ENCODE results near the gene KRTAP3-2.
A peak's percentile ranks its signal among the peaks of the same experiment; 100 is the strongest.

Gene KRTAP3-2

DNA sequence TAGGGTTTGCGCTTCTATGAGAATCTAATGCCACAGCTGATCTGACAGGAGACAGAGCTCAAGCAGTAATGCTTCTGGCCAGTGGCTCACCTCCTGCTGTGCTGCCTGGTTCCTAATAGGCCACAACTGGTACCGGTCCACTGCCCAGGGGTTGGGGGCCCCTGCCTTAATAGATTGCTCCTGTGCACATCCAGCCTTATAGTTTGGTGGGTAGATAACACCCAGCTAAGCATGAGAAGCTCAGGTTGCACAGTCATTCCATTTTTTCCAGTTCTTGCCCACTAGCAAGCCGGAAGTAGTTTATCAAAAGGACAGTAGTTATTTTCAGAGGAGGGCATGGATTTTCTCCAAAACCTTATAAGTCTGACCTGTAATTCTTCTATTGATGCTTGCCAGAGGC is 19.7 kb upstream of the KRTAP3-2 start:
- TF ChIP-seq TAF1 (IDR thresholded peaks at IDR 0.05; ENCODE audit: low read depth): no peak
- TF ChIP-seq TCF12 (IDR thresholded peaks at IDR 0.05; ENCODE audit: low read depth): peak; percentile 84
- TF ChIP-seq NFIC (IDR thresholded peaks at IDR 0.05): peak; percentile 62
- TF ChIP-seq, protein P1, sequence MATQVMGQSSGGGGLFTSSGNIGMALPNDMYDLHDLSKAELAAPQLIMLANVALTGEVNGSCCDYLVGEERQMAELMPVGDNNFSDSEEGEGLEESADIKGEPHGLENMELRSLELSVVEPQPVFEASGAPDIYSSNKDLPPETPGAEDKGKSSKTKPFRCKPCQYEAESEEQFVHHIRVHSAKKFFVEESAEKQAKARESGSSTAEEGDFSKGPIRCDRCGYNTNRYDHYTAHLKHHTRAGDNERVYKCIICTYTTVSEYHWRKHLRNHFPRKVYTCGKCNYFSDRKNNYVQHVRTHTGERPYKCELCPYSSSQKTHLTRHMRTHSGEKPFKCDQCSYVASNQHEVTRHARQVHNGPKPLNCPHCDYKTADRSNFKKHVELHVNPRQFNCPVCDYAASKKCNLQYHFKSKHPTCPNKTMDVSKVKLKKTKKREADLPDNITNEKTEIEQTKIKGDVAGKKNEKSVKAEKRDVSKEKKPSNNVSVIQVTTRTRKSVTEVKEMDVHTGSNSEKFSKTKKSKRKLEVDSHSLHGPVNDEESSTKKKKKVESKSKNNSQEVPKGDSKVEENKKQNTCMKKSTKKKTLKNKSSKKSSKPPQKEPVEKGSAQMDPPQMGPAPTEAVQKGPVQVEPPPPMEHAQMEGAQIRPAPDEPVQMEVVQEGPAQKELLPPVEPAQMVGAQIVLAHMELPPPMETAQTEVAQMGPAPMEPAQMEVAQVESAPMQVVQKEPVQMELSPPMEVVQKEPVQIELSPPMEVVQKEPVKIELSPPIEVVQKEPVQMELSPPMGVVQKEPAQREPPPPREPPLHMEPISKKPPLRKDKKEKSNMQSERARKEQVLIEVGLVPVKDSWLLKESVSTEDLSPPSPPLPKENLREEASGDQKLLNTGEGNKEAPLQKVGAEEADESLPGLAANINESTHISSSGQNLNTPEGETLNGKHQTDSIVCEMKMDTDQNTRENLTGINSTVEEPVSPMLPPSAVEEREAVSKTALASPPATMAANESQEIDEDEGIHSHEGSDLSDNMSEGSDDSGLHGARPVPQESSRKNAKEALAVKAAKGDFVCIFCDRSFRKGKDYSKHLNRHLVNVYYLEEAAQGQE (IDR thresholded peaks at IDR 0.05; ENCODE audit: low read depth): no peak
- TF ChIP-seq, protein P2, sequence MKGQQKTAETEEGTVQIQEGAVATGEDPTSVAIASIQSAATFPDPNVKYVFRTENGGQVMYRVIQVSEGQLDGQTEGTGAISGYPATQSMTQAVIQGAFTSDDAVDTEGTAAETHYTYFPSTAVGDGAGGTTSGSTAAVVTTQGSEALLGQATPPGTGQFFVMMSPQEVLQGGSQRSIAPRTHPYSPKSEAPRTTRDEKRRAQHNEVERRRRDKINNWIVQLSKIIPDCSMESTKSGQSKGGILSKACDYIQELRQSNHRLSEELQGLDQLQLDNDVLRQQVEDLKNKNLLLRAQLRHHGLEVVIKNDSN (IDR thresholded peaks at IDR 0.05): no peak
- no peak; the same call in 1 of the 2 replicates for TF ChIP-seq TEAD4 (IDR thresholded peaks at IDR 0.05)
- TF ChIP-seq MAX (IDR thresholded peaks at IDR 0.05): no peak
- no peak for TF ChIP-seq EGR1 (IDR thresholded peaks at IDR 0.05)
- TF ChIP-seq FOXM1 (IDR thresholded peaks at IDR 0.05; ENCODE audit: borderline replicate concordance, low read depth): peak; percentile 68; the same call in 1 of the 2 replicates
- no peak for TF ChIP-seq CREB1 (IDR thresholded peaks at IDR 0.05; ENCODE audit: low read depth)
- peak; percentile 80 for TF ChIP-seq EP300 (IDR thresholded peaks at IDR 0.05; ENCODE audit: borderline replicate concordance)
- no peak for TF ChIP-seq RAD21 (IDR thresholded peaks at IDR 0.05; ENCODE audit: low read depth)
- TF ChIP-seq ZBTB7A (IDR thresholded peaks at IDR 0.05; ENCODE audit: low read depth): no peak

DNA sequence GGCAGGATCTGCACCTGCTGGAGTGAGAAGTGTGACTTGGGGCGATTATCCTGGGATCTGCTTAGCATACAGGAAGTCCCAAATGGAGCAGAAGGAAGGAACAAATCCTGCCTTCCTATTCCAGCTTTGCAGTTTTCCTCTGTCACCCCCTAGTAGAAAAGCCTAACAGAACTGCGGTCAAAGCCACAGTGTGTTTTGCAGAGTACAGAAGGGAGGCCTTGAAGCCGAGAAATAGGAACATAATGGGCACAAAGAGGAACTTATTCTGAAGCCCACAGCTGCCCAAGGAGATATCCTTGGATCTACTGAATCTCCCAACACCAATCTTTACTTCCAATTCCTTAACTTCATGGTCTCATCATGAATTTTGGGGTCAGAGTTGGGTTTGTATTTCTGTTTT is 18.8 kb upstream of the KRTAP3-2 start:
- TF ChIP-seq MAX (IDR thresholded peaks at IDR 0.05) (no peak), EP300 (IDR thresholded peaks at IDR 0.05; ENCODE audit: borderline replicate concordance) (no peak), TAF1 (IDR thresholded peaks at IDR 0.05; ENCODE audit: low read depth) (no peak), CEBPB (IDR thresholded peaks at IDR 0.05) (no peak), ZBTB7A (IDR thresholded peaks at IDR 0.05; ENCODE audit: low read depth) (no peak)
- TF ChIP-seq, protein P1 (IDR thresholded peaks at IDR 0.05; ENCODE audit: low read depth): no peak

DNA sequence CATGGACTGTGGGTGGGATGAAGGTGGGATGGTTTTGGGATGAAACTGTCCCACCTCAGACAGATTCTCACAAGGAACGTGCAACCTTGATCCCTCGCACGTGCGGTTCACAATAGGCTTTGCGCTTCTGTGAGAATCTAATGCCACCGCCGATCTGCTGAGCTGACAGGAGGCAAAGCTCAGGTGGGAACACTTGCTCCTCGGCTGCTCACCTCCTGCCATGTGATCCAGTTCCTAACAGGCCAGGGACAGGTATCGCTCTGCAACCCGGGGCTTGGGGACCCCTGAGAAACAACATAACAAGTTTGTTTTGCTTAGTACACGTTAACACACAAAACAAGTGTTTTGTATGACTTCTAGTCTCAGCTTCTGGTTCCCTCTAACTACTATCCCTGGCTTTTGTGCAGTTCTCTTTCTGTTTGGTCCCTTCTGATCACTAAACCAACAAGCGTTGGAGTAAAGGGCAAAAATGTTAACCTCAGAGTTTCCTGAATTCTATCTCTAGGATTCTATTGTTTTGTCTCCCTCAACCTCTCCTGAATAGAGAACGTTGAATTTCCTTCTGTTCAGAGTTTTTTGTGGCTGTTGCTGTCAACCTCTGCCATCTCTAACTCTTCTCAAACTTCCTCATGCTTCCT is 17.0 kb upstream of the KRTAP3-2 start:
- TF ChIP-seq NFIC (IDR thresholded peaks at IDR 0.05) (no peak), YY1 (IDR thresholded peaks at IDR 0.05; ENCODE audit: low read depth) (no peak), TEAD4 (IDR thresholded peaks at IDR 0.05) (no peak), MAX (IDR thresholded peaks at IDR 0.05) (no peak), EP300 (IDR thresholded peaks at IDR 0.05; ENCODE audit: borderline replicate concordance) (no peak), EGR1 (IDR thresholded peaks at IDR 0.05) (no peak), FOXM1 (IDR thresholded peaks at IDR 0.05; ENCODE audit: borderline replicate concordance, low read depth) (no peak), CEBPB (IDR thresholded peaks at IDR 0.05) (no peak)
- TF ChIP-seq, protein P1 (IDR thresholded peaks at IDR 0.05; ENCODE audit: low read depth): no peak

DNA sequence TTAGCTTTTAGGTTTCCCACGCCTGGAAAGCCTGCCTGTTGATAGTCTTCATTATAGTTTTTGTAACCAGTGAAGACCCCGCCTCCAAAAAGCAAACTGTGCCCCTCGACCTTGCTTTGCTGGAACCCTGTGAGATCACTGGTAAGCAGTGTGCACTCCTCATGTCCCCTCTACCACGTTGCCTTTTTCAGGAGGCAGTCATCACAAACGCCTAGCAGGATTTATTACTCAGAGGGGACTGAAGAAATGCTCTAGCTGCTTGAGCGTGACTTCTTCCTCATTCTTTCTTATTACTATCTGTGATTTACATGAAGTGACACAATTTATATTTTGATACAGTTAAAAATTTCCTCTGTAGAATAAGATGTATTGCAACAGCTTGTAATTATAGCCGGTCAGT is 15.7 kb upstream of the KRTAP3-2 start:
- TF ChIP-seq FOXM1 (IDR thresholded peaks at IDR 0.05; ENCODE audit: borderline replicate concordance, low read depth) (no peak), ZBTB7A (IDR thresholded peaks at IDR 0.05; ENCODE audit: low read depth) (no peak), TCF12 (IDR thresholded peaks at IDR 0.05; ENCODE audit: low read depth) (no peak), EP300 (IDR thresholded peaks at IDR 0.05; ENCODE audit: borderline replicate concordance) (no peak), MAX (IDR thresholded peaks at IDR 0.05) (no peak), RAD21 (IDR thresholded peaks at IDR 0.05; ENCODE audit: low read depth) (no peak), CEBPB (IDR thresholded peaks at IDR 0.05) (no peak), TAF1 (IDR thresholded peaks at IDR 0.05; ENCODE audit: low read depth) (no peak)
- TF ChIP-seq, protein P2 (IDR thresholded peaks at IDR 0.05): no peak
- TF ChIP-seq, protein P1 (IDR thresholded peaks at IDR 0.05; ENCODE audit: low read depth): no peak
